GM18951 (cell line): ENCODE data around the gene TLCD2.

ENCODE experiments used
- POLR2A ChIP-seq: IDR thresholded peaks from 4 replicates; pipeline ENCODE4 v1.6.1; 2011; ENCODE audit warnings: mild to moderate bottlenecking; ENCODE audit not compliant: insufficient read length, insufficient read depth; ENCODE audit errors: extremely low read depth
- in situ Hi-C: fragments of 300-500 bp; cut with MboI; formaldehyde crosslinking; loops from one replicate; pipeline ENCODE4 v1.12.0; 2022; ENCODE audit warnings: low sequenced_read_pairs, mixed read lengths, inconsistent platforms; ENCODE audit not compliant: unreplicated experiment

The TLCD2 gene

DNA sequence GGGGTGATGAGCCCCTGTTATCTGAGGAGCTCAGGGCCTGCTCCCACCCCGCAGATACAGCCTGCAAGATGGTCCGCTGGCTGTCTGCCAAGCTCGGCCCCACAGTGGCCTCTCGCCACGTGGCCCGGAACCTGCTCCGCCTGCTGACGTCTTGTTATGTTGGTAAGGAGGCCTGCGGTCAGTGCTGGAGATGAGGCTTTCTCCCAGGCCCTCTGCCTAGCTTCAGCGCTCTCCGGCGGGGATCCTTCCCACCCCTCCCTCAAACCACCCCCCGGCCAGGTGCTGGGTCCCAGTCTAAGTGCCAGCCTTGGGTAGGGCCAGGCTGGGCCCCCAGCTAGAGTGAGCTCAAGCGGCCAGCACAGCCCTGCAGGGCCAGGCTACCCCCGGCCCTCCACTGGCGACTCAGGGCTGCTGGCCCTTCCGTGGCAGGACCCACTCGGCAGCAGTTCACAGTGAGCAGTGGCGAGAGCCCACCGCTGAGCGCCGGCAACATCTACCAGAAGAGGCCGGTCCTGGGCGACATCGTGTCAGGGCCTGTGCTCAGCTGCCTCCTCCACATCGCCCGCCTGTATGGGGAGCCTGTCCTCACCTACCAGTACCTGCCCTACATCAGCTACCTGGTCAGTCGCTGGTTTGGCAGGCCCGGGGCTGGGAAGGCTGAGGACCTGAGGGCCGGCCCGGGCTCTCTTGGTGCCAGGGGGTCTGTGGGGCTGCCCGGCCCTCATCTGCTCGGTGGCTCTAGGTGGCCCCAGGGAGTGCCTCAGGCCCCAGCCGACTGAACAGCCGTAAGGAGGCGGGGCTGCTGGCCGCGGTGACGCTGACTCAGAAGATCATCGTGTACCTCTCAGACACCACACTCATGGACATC lies 20.4 kb upstream of the TLCD2 start:
- in situ Hi-C loops = no loop called here
- TF ChIP-seq POLR2A = no peak

GRCh38 chr17:1729966-1730325 lies 19.8 kb upstream of the TLCD2 start:
- no peak for TF ChIP-seq POLR2A
- in situ Hi-C loops = no loop called here

- in situ Hi-C loops = no loop called here
- no peak for TF ChIP-seq POLR2A
Observed at GRCh38 chr17:1727876-1728630, 17.9 kb upstream of the TLCD2 start.

DNA sequence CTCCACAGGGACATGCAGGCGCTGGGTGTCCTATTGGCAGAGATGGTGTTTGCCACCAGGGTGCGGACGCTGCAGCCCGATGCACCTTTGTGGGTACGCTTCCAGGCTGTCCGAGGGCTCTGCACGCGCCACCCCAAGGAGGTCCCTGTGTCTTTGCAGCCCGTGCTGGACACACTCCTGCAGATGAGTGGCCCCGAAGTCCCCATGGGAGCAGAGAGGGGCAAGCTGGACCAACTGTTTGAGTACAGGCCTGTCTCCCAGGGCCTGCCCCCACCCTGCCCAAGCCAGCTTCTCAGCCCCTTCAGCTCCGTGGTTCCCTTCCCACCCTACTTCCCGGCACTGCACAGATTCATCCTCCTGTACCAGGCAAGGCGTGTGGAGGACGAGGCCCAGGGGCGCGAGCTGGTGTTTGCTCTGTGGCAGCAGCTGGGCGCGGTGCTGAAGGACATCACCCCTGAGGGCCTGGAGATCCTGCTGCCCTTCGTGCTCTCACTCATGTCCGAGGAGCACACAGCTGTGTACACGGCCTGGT lies 17.1 kb upstream of the TLCD2 start:
- TF ChIP-seq POLR2A = no peak
- in situ Hi-C loops = no loop called here

GRCh38 chr17:1726626-1727257 lies 16.6 kb upstream of the TLCD2 start:
- no peak for TF ChIP-seq POLR2A
- in situ Hi-C loops = no loop called here

- no peak for TF ChIP-seq POLR2A
- in situ Hi-C loops = no loop called here
Observed at GRCh38 chr17:1725642-1726511, 15.7 kb upstream of the TLCD2 start.

DNA sequence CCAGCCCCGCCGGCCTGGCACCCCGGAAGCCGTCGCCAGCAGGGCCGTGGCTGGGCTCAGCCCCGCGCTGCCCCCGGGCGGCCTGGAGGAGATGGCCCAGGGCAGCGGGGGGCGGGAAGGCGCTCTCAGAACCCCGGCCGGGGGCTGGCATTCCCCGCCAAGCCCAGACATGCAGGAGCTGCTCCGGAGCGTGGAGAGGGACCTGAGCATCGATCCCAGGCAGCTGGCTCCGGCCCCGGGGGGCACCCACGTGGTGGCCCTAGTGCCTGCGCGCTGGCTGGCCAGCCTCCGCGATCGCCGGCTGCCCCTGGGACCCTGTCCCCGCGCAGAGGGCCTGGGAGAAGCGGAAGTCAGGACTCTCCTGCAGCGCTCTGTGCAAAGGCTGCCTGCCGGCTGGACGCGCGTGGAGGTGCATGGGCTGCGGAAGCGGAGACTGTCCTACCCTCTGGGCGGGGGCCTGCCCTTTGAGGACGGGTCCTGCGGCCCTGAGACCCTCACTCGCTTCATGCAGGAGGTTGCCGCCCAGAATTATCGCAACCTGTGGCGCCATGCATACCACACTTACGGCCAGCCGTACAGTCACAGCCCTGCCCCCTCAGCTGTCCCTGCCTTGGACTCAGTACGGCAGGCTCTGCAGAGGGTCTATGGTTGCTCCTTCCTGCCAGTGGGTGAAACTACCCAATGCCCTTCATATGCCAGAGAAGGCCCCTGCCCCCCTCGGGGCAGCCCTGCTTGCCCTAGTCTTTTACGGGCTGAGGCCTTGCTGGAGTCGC lies 14.9 kb upstream of the TLCD2 start:
- TF ChIP-seq POLR2A = no peak
- in situ Hi-C loops = loop anchor here (25.0 kb wide), 1 partner anchor 312 kb away; the partner anchor contains the start of genes DPH1, OVCA2 and RTN4RL1

- peak; percentile 70 for TF ChIP-seq POLR2A
- in situ Hi-C loops = loop anchor here (25.0 kb wide), 1 partner anchor 313 kb away; the partner anchor contains the start of genes DPH1, OVCA2 and RTN4RL1
Observed at GRCh38 chr17:1724351-1724868, 14.2 kb upstream of the TLCD2 start, which contains the start of gene WDR81. TSS of gene WDR81 (plus strand) at chr17:1724704. CDS start at chr17:1724960, 256 bp downstream.

DNA sequence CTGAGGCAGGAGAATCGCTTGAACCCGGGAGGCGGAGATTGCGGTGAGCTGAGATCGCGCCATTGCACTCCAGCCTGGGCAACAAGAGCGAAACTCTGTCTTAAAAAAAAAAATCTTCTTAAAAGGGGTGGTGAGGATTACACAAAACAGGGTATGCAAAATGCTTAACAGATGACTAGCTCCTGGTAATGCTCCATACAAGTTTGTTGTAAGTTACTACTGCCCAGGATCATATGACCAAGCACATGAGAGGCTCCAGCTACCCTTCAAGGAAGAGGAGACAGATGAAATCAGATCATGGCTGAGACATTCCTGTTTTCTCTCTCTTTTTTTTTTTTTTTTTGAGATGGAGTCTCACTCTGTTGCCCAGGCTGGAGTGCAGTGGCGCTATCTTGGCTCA lies 11.8 kb upstream of the TLCD2 start:
- in situ Hi-C loops = loop anchor here (25.0 kb wide), 1 partner anchor 315 kb away; the partner anchor contains the start of genes DPH1, OVCA2 and RTN4RL1

GRCh38 chr17:1720856-1721386 lies 10.7 kb upstream of the TLCD2 start:
- TF ChIP-seq POLR2A = no peak
- in situ Hi-C loops = loop anchor here (25.0 kb wide), 1 partner anchor 316 kb away; the partner anchor contains the start of genes DPH1, OVCA2 and RTN4RL1

DNA sequence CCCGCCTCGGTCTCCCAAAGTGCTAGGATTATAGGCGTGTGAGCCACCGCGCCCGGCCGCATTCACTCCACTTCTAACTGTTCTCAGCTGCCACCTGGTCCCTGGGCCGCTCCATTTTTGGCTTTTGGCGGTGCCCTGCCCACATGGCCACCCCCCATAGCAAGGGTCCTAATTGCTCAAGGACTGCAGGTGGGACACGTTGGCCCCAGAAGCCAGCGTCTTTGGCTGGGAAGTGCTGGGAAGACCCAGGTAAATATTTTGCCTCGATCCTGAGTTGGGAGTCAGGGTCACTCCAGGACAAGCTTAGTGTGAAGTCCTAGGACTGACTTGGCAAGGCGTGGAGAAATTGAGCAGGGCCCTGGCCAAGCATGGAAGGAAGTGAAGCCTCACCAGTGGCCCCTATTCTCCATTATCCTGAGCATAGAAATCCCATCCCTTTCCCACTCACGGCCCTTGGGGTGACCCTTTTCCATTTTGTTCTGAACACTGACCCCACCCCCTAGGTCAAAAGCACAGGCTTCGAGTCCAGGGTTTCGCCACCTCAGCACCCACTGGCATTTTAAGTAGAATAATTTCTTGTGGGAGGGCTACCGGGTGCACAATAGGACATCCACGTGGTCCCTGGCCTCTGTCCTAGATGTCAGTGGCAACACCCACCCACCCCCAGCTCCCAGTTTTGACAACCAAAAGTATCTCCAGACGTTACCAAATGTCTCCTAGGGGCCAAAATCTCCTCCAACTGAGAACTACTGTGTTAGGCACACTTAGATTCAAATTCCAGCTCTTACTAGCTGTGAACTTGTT lies 8.4 kb upstream of the TLCD2 start:
- in situ Hi-C loops = loop anchor here (25.0 kb wide), 1 partner anchor 319 kb away; the partner anchor contains the start of genes DPH1, OVCA2 and RTN4RL1
- no peak for TF ChIP-seq POLR2A
